ENCODE results near the gene ADAMTSL1.

ADAMTSL1 gene

DNA sequence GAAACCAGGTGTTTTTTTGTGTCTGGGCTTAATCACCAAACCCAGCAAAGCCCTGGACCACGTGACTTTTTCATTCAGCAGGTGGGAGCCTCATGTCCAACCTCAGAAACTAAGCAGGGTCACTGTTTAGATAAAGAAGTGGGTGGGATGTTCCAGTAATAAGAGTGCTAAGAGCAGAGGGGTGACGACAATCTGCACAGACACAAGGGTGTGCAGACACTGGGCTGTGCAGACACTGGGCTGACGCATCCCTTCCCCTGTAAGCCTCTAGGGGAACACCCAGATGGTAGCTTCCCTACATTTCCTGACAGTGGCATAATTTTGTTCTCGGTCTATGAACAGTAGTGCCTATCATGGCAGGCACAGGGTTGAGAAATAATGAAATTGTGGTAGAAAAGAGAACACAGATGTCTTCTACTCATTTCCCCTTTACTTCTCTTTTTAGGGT is 474.0 kb downstream of the ADAMTSL1 start:
- no peak for DNase-seq (ENCODE audit: low read depth)
- no peak overlapping the region for H3K4me3 ChIP-seq (ENCODE audit: control insufficient read depth, low read depth, low read length)
- TF ChIP-seq, protein P1, sequence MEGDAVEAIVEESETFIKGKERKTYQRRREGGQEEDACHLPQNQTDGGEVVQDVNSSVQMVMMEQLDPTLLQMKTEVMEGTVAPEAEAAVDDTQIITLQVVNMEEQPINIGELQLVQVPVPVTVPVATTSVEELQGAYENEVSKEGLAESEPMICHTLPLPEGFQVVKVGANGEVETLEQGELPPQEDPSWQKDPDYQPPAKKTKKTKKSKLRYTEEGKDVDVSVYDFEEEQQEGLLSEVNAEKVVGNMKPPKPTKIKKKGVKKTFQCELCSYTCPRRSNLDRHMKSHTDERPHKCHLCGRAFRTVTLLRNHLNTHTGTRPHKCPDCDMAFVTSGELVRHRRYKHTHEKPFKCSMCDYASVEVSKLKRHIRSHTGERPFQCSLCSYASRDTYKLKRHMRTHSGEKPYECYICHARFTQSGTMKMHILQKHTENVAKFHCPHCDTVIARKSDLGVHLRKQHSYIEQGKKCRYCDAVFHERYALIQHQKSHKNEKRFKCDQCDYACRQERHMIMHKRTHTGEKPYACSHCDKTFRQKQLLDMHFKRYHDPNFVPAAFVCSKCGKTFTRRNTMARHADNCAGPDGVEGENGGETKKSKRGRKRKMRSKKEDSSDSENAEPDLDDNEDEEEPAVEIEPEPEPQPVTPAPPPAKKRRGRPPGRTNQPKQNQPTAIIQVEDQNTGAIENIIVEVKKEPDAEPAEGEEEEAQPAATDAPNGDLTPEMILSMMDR (IDR thresholded peaks at IDR 0.05; ENCODE audit: control insufficient read depth, insufficient read depth, low read depth, low read length, missing control alignments), result no peak

DNA sequence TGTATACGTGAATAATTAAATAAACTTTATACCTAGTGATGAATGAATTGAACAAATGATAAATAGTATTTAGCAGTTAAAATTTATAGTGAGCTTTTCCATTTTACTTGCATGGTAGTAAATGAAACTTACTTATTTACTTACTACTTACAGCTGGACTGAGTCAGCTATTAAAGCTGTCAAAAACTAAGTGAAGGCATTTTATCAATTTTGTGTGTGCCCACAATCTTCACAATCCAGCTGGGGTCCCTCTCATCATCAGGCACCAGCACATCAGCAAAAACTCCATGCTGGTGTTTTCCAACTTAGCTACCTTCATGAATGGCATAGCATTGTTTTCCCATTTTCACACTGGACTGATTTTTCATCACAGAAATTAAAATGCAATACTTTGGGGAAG is 478.0 kb downstream of the ADAMTSL1 start:
- DNase-seq (ENCODE audit: low read depth), result no peak
- TF ChIP-seq, protein P1 (IDR thresholded peaks at IDR 0.05; ENCODE audit: control insufficient read depth, insufficient read depth, low read depth, low read length, missing control alignments), result no peak

DNA sequence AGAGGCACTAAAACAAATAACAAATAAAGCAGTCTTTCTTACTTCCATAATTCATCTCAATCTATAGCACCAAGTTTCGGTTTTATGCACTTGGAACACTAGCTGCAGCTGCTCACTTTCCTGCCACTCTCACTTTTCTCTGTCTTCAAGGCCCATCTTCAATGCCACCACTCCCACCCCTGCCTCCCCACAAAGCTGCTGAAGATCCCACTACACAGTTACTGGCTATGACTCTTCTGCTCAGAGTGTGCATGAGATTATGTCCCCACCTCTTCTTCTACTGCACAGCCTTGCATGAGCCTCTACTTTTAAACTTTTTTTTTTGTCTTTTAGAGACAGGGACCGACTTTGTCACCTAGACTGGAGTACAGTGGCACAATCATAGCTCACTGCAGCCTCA is 481.7 kb downstream of the ADAMTSL1 start:
- DNase-seq (ENCODE audit: low read depth), result no peak
- TF ChIP-seq, protein P1 (IDR thresholded peaks at IDR 0.05; ENCODE audit: control insufficient read depth, insufficient read depth, low read depth, low read length, missing control alignments), result no peak

More for the DNA sequence above, 478.0 kb downstream of the ADAMTSL1 start:
- no peak overlapping the region for H3K4me3 ChIP-seq (ENCODE audit: control insufficient read depth, low read depth, low read length)

More for the DNA sequence above, 481.7 kb downstream of the ADAMTSL1 start:
- no peak overlapping the region for H3K4me3 ChIP-seq (ENCODE audit: control insufficient read depth, low read depth, low read length)
